GM18867 (cell line): ENCODE data around the gene TMEM256.
A peak's percentile ranks its signal among the peaks of the same experiment; 100 is the strongest.
"Not testable (repeated sequence)": the region's sequence is repeated elsewhere in the genome, so short reads cannot be mapped to it uniquely, and the experiment has no call there.

Experiments
- ATAC-seq: cut with Tn5 transposase; IDR thresholded peaks from one replicate; pipeline ENCODE4 v1.9.1; 2021; ENCODE audit warnings: mild to moderate bottlenecking, moderate library complexity; ENCODE audit not compliant: unreplicated experiment

The TMEM256 gene

GRCh38 chr17:7384489-7385081 lies 19.3 kb downstream of the TMEM256 start:
- ATAC-seq, result no peak

GRCh38 chr17:7383742-7384488 lies 20.0 kb downstream of the TMEM256 start:
- peak; percentile 81 for ATAC-seq

- no peak for ATAC-seq
Measured at GRCh38 chr17:7383371-7383741, 20.5 kb downstream of the TMEM256 start.

GRCh38 chr17:7382901-7383300 lies 21.0 kb downstream of the TMEM256 start:
- no peak for ATAC-seq

- ATAC-seq, result no peak
Measured at GRCh38 chr17:7380855-7381683, 22.8 kb downstream of the TMEM256 start, which contains the start of gene TNK1. Gene TNK1, plus strand, starts transcription at chr17:7381089. Its CDS starts 1,838 bp downstream, at chr17:7382927.

- no peak for ATAC-seq
Measured at GRCh38 chr17:7380321-7380720, 23.6 kb downstream of the TMEM256 start.

- ATAC-seq, result no peak
Measured at GRCh38 chr17:7379134-7379533, 24.8 kb downstream of the TMEM256 start.

- no peak for ATAC-seq
Measured at GRCh38 chr17:7374353-7374752, 29.5 kb downstream of the TMEM256 start.

GRCh38 chr17:7370853-7371252 lies 33.0 kb downstream of the TMEM256 start:
- no peak for ATAC-seq

GRCh38 chr17:7369825-7370224 lies 34.1 kb downstream of the TMEM256 start:
- no peak for ATAC-seq

- not testable (repeated sequence) for ATAC-seq
Measured at GRCh38 chr17:7368599-7368994, 35.3 kb downstream of the TMEM256 start.

GRCh38 chr17:7367918-7368598 lies 35.8 kb downstream of the TMEM256 start:
- ATAC-seq, result no peak

GRCh38 chr17:7367083-7367482 lies 36.8 kb downstream of the TMEM256 start:
- ATAC-seq, result no peak

GRCh38 chr17:7365963-7366362 lies 37.9 kb downstream of the TMEM256 start:
- not testable (repeated sequence) for ATAC-seq

- no peak for ATAC-seq
Measured at GRCh38 chr17:7363311-7363710, 40.6 kb downstream of the TMEM256 start.

GRCh38 chr17:7361906-7362305 lies 42.0 kb downstream of the TMEM256 start:
- no peak for ATAC-seq

GRCh38 chr17:7357381-7357780 lies 46.5 kb downstream of the TMEM256 start:
- ATAC-seq, result no peak

- ATAC-seq, result no peak
Measured at GRCh38 chr17:7356756-7357155, 47.1 kb downstream of the TMEM256 start.

GRCh38 chr17:7356072-7356549 lies 47.8 kb downstream of the TMEM256 start:
- ATAC-seq, result no peak

- ATAC-seq, result no peak
Measured at GRCh38 chr17:7355573-7355972, 48.3 kb downstream of the TMEM256 start.

GRCh38 chr17:7355053-7355452 lies 48.8 kb downstream of the TMEM256 start, which contains the start of gene TMEM95:
Gene TMEM95, plus strand, starts transcription at chr17:7355156. Its CDS starts 49 bp downstream, at chr17:7355205.
- ATAC-seq, result no peak
